Astrocyte (in vitro differentiated cells and primary cell): ENCODE data around the gene FAM241A. TPM values are rescaled to one million over a fixed set of nuclear protein-coding genes. Genes with fewer than 3 reads are reported as not detected.

ENCODE experiments used
- DNase-seq: peaks from one replicate; pipeline ENCODE4 v3.0.0-alpha.2; 2010; ENCODE audit warnings: low read depth
- FAIRE-seq: peaks from 2 replicates; lab custom pipeline; 2011; peaks lifted over from hg19 to GRCh38; lab: Jason Lieb, UNC
- H2AFZ ChIP-seq: 2 replicates; pipeline ENCODE4 v1.6.0; 2012; ENCODE audit warnings: low read depth, low read length, inconsistent platforms
- H3K27ac ChIP-seq: 2 replicates; pipeline ENCODE4 v1.5.1; 2011; ENCODE audit warnings: low read depth, low read length, inconsistent platforms
- H3K27me3 ChIP-seq: 2 replicates; pipeline ENCODE4 v1.6.0; 2011; ENCODE audit warnings: low read length, inconsistent platforms; ENCODE audit not compliant: insufficient read depth
- H3K36me3 ChIP-seq: 2 replicates; pipeline ENCODE4 v1.5.1; 2011; ENCODE audit warnings: low read length, inconsistent platforms; ENCODE audit not compliant: insufficient read depth
- H3K4me1 ChIP-seq: 2 replicates; pipeline ENCODE4 v1.5.1; 2011; ENCODE audit warnings: low read length, inconsistent platforms; ENCODE audit not compliant: insufficient read depth
- H3K4me2 ChIP-seq: 2 replicates; pipeline ENCODE4 v1.6.0; 2012; ENCODE audit warnings: low read length, inconsistent platforms
- H3K4me3 ChIP-seq: 2 replicates; pipeline ENCODE4 v1.5.1; 2011; ENCODE audit warnings: low read depth, mild to moderate bottlenecking, low read length, inconsistent platforms; ENCODE audit not compliant: insufficient read depth
- H3K79me2 ChIP-seq: 2 replicates; pipeline ENCODE4 v1.6.0; 2012; ENCODE audit warnings: mild to moderate bottlenecking, low read length, inconsistent platforms; ENCODE audit not compliant: insufficient read depth
- H3K9ac ChIP-seq: 2 replicates; pipeline ENCODE4 v1.6.0; 2012; ENCODE audit warnings: mild to moderate bottlenecking, low read length, inconsistent platforms
- H3K9me3 ChIP-seq: 2 replicates; pipeline ENCODE4 v1.5.1; 2012; ENCODE audit warnings: low read depth, mild to moderate bottlenecking, low read length, inconsistent platforms; ENCODE audit not compliant: insufficient read depth
- H4K20me1 ChIP-seq: 2 replicates; pipeline ENCODE4 v1.6.0; 2012; ENCODE audit warnings: low read length, inconsistent platforms; ENCODE audit not compliant: insufficient read depth
- H3K27ac Mint-ChIP-seq: one replicate; pipeline ENCODE4 v1.8.0; 2021; ENCODE audit warnings: mild to moderate bottlenecking, mixed read lengths; ENCODE audit not compliant: unreplicated experiment
- H3K27me3 Mint-ChIP-seq: one replicate; pipeline ENCODE4 v1.8.0; 2021; ENCODE audit warnings: low read depth, mixed read lengths; ENCODE audit not compliant: unreplicated experiment
- H3K36me3 Mint-ChIP-seq: one replicate; pipeline ENCODE4 v1.8.0; 2021; ENCODE audit warnings: low read depth, mixed read lengths; ENCODE audit not compliant: unreplicated experiment
- H3K4me1 Mint-ChIP-seq: one replicate; pipeline ENCODE4 v1.8.0; 2021; ENCODE audit warnings: low read depth, mixed read lengths; ENCODE audit not compliant: unreplicated experiment
- H3K4me3 Mint-ChIP-seq: one replicate; pipeline ENCODE4 v1.8.0; 2021; ENCODE audit warnings: mild to moderate bottlenecking, moderate library complexity, mixed read lengths; ENCODE audit not compliant: unreplicated experiment
- H3K9me3 Mint-ChIP-seq: one replicate; pipeline ENCODE4 v1.8.0; 2021; ENCODE audit warnings: mild to moderate bottlenecking, mixed read lengths; ENCODE audit not compliant: unreplicated experiment
- EZH2 ChIP-seq: IDR thresholded peaks from 2 replicates; pipeline ENCODE4 v1.6.1; 2012; ENCODE audit warnings: mild to moderate bottlenecking, low read length, inconsistent platforms; ENCODE audit not compliant: insufficient read depth
- total RNA-seq: library from RNA; stranded (reverse); gene quantifications from 2 replicates; pipeline ENCODE4 v1.2.1, GENCODE V29; 2021
- TF ChIP-seq, protein P1 (sequence below): IDR thresholded peaks from 2 replicates; pipeline ENCODE4 v1.5.1; 2011; ENCODE audit warnings: low read depth, mild to moderate bottlenecking, inconsistent platforms, low read length, moderate library complexity; ENCODE audit not compliant: insufficient read depth

FAM241A gene
- total RNA-seq, 1 donor from 2014 or later, result 1.7 TPM

DNA sequence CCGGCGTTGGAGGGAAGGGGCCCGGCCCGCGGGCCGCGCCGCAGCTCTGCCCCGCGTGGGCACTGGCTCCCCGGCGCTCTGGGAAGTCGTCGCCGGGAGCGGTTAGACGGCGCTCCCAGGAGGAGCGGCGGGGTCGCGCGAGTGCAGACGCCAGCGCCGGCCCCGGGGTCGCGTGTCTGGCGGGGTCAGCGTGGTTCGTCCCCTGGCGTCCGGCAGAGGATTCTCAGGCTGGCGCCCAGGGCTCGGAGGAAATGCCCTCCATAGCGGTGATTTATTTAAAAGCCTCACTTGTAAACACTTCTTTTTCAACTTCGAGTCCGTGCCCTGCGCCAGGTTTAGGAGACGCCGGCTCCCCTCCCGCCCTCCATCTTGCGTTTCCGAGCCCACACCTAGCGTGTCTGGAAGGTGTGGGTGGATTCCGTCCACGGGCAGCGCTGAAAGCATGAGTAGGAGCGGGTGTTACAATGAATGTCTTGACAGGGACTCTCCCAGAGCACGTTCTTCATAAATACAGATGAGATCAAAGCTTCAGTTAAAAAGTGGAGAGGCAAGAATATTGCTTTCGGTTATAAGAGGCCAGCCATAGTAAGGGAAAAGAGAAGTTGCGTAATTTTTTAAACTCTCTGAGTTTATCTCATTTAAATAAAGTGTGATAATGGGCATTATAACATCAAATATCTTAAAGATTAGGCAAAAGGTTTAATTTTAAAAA lies 692 bp downstream of the FAM241A start:
- no peaks in the 10 kb centered on the region for H3K4me1 ChIP-seq
- H3K9ac ChIP-seq, result peak overlapping the region; percentile 83
- no peaks in the 10 kb centered on the region for H3K36me3 Mint-ChIP-seq
- no peaks in the 10 kb centered on the region for H3K27me3 Mint-ChIP-seq
- H3K4me2 ChIP-seq, result peak overlapping the region; percentile 96
- H3K9me3 ChIP-seq, result no peaks in the 10 kb centered on the region
- H3K4me1 Mint-ChIP-seq, result peaks cover 7% of the 10 kb centered on the region
- H3K36me3 ChIP-seq, result no peaks in the 10 kb centered on the region
- H4K20me1 ChIP-seq, result no peaks in the 10 kb centered on the region
- peak overlapping the region; percentile 86 for H3K4me3 Mint-ChIP-seq
- no peaks in the 10 kb centered on the region for H3K9me3 Mint-ChIP-seq
- TF ChIP-seq, protein P1, sequence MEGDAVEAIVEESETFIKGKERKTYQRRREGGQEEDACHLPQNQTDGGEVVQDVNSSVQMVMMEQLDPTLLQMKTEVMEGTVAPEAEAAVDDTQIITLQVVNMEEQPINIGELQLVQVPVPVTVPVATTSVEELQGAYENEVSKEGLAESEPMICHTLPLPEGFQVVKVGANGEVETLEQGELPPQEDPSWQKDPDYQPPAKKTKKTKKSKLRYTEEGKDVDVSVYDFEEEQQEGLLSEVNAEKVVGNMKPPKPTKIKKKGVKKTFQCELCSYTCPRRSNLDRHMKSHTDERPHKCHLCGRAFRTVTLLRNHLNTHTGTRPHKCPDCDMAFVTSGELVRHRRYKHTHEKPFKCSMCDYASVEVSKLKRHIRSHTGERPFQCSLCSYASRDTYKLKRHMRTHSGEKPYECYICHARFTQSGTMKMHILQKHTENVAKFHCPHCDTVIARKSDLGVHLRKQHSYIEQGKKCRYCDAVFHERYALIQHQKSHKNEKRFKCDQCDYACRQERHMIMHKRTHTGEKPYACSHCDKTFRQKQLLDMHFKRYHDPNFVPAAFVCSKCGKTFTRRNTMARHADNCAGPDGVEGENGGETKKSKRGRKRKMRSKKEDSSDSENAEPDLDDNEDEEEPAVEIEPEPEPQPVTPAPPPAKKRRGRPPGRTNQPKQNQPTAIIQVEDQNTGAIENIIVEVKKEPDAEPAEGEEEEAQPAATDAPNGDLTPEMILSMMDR, result no peak
- no peak for TF ChIP-seq EZH2
- no peaks in the 10 kb centered on the region for H3K27me3 ChIP-seq
- DNase-seq (peak; percentile 17), FAIRE-seq (no peak)
- peak overlapping the region; percentile 42 for H3K27ac ChIP-seq
- H3K79me2 ChIP-seq, result no peaks in the 10 kb centered on the region
- peak overlapping the region; percentile 78 for H3K4me3 ChIP-seq
- H2AFZ ChIP-seq, result peak overlapping the region; percentile 75
- no peak overlapping the region for H3K27ac Mint-ChIP-seq

DNA sequence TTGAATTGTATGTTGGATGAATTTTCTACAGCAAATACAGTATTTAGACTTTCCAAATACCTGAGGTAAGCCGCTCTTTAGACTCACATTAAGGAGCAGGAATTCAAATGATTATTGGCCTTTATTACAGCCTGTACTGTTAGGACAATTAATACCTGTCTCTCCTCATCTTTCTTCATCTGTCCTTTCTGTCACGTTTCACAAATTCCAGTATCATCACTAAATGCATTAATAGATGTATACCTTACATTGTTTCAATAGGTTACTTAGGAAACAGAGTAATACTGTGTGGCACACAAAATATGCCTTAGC lies 1.2 kb downstream of the FAM241A start:
- H3K4me3 Mint-ChIP-seq, result peak overlapping the region; percentile 86
- DNase-seq, result no peak
- peak; percentile 5 for FAIRE-seq
- Histone ChIP-seq H3K4me2 (peak overlapping the region; percentile 96), H3K27ac (no peak overlapping the region), H3K36me3 (no peaks in the 10 kb centered on the region), H2AFZ (no peak overlapping the region), H3K79me2 (no peaks in the 10 kb centered on the region), H3K4me3 (peak overlapping the region; percentile 78), H3K9ac (peak overlapping the region; percentile 83), H3K4me1 (no peaks in the 10 kb centered on the region), H3K9me3 (no peaks in the 10 kb centered on the region), H3K27me3 (no peaks in the 10 kb centered on the region), H4K20me1 (no peaks in the 10 kb centered on the region)
- H3K4me1 Mint-ChIP-seq, result peaks cover 7% of the 10 kb centered on the region
- no peak overlapping the region for H3K27ac Mint-ChIP-seq
- TF ChIP-seq, protein P1, result no peak
- TF ChIP-seq EZH2, result no peak
- no peaks in the 10 kb centered on the region for H3K9me3 Mint-ChIP-seq
- no peaks in the 10 kb centered on the region for H3K36me3 Mint-ChIP-seq
- no peaks in the 10 kb centered on the region for H3K27me3 Mint-ChIP-seq

DNA sequence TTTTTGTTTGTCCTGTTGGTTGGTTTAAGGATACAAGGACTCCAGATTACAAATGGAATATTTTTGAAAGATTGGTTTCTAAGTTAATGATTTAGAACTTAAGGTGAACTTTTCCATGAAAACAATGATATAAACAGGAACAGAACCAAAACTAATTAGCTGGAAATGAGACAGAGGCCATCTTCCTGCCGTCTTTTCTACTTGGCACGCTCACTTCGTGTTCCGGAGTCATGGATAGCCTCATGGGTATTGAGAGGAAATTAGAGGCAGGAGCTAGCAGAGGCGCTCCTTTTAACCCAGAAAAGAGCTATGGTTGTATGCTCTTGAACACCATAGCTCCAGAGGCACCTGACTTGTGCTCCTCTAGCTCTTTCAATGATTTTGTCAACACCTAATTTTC lies 2.4 kb downstream of the FAM241A start:
- H3K4me1 Mint-ChIP-seq, result peaks cover 7% of the 10 kb centered on the region
- no peaks in the 10 kb centered on the region for H3K4me1 ChIP-seq
- H4K20me1 ChIP-seq, result no peaks in the 10 kb centered on the region
- H3K4me3 Mint-ChIP-seq, result no peak overlapping the region
- no peak overlapping the region for H3K9ac ChIP-seq
- no peaks in the 10 kb centered on the region for H3K9me3 Mint-ChIP-seq
- no peaks in the 10 kb centered on the region for H3K27me3 ChIP-seq
- H3K9me3 ChIP-seq, result no peaks in the 10 kb centered on the region
- no peak overlapping the region for H3K27ac Mint-ChIP-seq
- no peak for FAIRE-seq
- no peak for DNase-seq
- H3K36me3 ChIP-seq, result no peaks in the 10 kb centered on the region
- H3K27ac ChIP-seq, result no peak overlapping the region
- H2AFZ ChIP-seq, result no peak overlapping the region
- no peaks in the 10 kb centered on the region for H3K36me3 Mint-ChIP-seq
- no peak overlapping the region for H3K4me3 ChIP-seq
- TF ChIP-seq EZH2, result no peak
- TF ChIP-seq, protein P1, result no peak
- no peaks in the 10 kb centered on the region for H3K27me3 Mint-ChIP-seq
- no peaks in the 10 kb centered on the region for H3K79me2 ChIP-seq
- no peak overlapping the region for H3K4me2 ChIP-seq
